ENCODE data around the gene PHF21B. TPM values are rescaled to one million over a fixed set of nuclear protein-coding genes. Genes with fewer than 3 reads are reported as not detected.

Gene PHF21B
- total RNA-seq, 1 experiment from 2014 or later, result 4.5 TPM

GRCh38 chr22:44947049-44947448 lies 62.8 kb downstream of the PHF21B start:
- Histone ChIP-seq H3K27me3 (ENCODE audit: control insufficient read depth, insufficient read depth, low read length) (no peaks in the 10 kb centered on the region), H3K36me3 (ENCODE audit: control insufficient read depth, insufficient read depth, low read length) (no peaks in the 10 kb centered on the region), H3K27ac (ENCODE audit: low read length) (no peak overlapping the region), H3K4me1 (ENCODE audit: control insufficient read depth, insufficient read depth, low read length) (no peaks in the 10 kb centered on the region), H3K9me3 (ENCODE audit: control insufficient read depth, insufficient read depth, low read depth, low read length) (no peaks in the 10 kb centered on the region), H3K4me3 (ENCODE audit: low read depth in 2 of 2, low read length in 2 of 2) (no peak overlapping the region)
- DNase-seq (ENCODE audit: low read depth, low spot score) (no peak), ATAC-seq (no peak)
- in situ Hi-C loops (cut with HindIII; ENCODE audit: low pct_unique_long_range_greater_than_20kb, low sequenced_read_pairs), result no loop called here
- intact Hi-C loops (cut with micrococcal nuclease; ENCODE audit: unreplicated experiment), result no loop called here
- BruUV-seq (replicated peaks), result no TSS peak
- ChIA-PET CTCF (no interaction called here), POLR2A (no interaction called here)
- TF ChIP-seq POLR2AphosphoS5 (IDR thresholded peaks at IDR 0.05; ENCODE audit: low read depth, low read length), result no peak
- TF ChIP-seq CTCF (IDR thresholded peaks at IDR 0.05), result no peak
- no peak for TF ChIP-seq SIN3A (IDR thresholded peaks at IDR 0.05; ENCODE audit: borderline replicate concordance, insufficient read depth, low read depth, low read length)
- TF ChIP-seq TCF7L2 (IDR thresholded peaks at IDR 0.05; ENCODE audit: low read depth, low read length), result no peak
- no peak for TF ChIP-seq REST (IDR thresholded peaks at IDR 0.05; ENCODE audit: insufficient read depth in 1 of 2, low read depth in 2 of 2, low read length in 1 of 2)

DNA sequence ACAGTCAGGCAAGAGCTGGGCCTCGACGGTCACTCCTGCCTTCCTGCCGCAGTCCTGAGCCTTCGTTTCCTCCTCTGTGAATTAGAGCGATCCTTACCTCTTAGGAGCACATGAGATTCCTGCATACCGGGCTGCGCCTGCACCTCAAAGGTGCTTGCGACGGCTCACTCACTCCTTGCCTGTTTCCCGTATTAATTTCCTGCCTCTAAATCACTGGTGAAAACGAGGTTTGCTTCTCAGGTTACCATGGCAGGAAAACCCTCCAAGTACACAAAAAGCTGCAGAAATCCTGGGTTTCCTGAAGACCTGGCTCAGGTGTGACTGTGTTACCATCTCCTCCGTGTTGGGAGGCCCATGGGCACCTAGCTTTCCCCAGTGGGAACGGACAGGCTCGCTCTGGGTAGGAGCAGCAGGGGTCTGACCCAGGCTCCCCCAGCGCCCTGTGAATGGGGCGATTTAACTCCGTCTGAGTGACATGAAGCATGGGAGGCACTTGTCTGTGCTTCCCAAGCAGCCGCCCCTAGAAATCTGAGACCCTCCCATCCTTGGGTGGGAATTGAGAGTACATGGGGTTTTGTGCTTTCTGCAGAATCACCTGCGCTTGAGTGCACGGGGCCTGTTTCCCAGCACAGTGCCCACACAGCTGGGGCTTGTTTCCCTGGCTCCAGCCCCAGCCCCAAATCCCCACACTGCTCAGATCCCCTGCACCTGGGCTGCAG lies 64.8 kb downstream of the PHF21B start:
- in situ Hi-C loops (cut with HindIII; ENCODE audit: low pct_unique_long_range_greater_than_20kb, low sequenced_read_pairs) (no loop called here), intact Hi-C loops (cut with micrococcal nuclease; ENCODE audit: unreplicated experiment) (no loop called here)
- no TSS peak for BruUV-seq (replicated peaks)

DNA sequence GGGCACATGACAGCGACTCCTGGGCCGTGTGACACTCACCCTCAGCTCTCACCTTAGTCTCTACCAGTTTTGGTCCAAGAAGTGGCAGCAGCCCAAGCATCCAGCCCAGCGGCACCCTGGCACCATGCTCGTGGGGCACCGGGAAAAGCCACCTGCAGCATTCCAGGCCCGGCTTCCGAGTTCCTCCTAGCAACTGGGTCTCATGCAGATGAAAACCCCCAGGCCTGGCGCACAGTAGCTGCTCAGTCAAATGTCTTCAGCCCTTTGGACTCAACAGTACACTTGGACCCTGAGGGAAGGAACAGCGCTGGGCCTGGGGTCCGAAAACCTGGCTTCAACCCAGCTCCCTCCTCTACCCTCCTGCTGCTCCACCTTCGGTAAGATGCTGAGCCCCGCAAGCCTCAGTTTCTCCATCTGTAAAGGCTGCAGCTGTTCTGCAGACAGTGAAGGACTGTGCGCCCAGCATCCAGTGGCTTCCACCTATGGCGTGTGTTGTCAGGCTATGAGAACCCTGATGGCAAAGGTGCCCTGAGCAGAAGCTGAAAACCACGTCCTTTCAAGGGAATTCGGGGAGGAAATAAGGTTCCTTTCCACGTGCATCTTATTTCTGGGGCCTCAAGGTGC lies 66.0 kb downstream of the PHF21B start:
- TF ChIP-seq POLR2AphosphoS5 (IDR thresholded peaks at IDR 0.05; ENCODE audit: low read depth, low read length), result no peak
- ChIA-PET CTCF (no interaction called here), POLR2A (no interaction called here)
- Histone ChIP-seq H3K4me1 (ENCODE audit: control insufficient read depth, insufficient read depth, low read length) (no peaks in the 10 kb centered on the region), H3K27ac (ENCODE audit: low read length) (no peak overlapping the region), H3K27me3 (ENCODE audit: control insufficient read depth, insufficient read depth, low read length) (no peaks in the 10 kb centered on the region), H3K9me3 (ENCODE audit: control insufficient read depth, insufficient read depth, low read depth, low read length) (no peaks in the 10 kb centered on the region), H3K36me3 (ENCODE audit: control insufficient read depth, insufficient read depth, low read length) (no peaks in the 10 kb centered on the region), H3K4me3 (ENCODE audit: low read depth in 2 of 2, low read length in 2 of 2) (no peak overlapping the region)
- BruUV-seq (replicated peaks), result no TSS peak
- DNase-seq (ENCODE audit: low read depth, low spot score) (no peak), ATAC-seq (no peak)
- in situ Hi-C loops (cut with HindIII; ENCODE audit: low pct_unique_long_range_greater_than_20kb, low sequenced_read_pairs), result no loop called here
- intact Hi-C loops (cut with micrococcal nuclease; ENCODE audit: unreplicated experiment), result no loop called here

More for the DNA sequence above, 64.8 kb downstream of the PHF21B start:
- no peaks in the 10 kb centered on the region for H3K4me1 ChIP-seq (ENCODE audit: control insufficient read depth, insufficient read depth, low read length)
- no peaks in the 10 kb centered on the region for H3K27me3 ChIP-seq (ENCODE audit: control insufficient read depth, insufficient read depth, low read length)
- H3K36me3 ChIP-seq (ENCODE audit: control insufficient read depth, insufficient read depth, low read length), result no peaks in the 10 kb centered on the region
- H3K4me3 ChIP-seq (ENCODE audit: low read depth in 2 of 2, low read length in 2 of 2), result no peak overlapping the region
- H3K27ac ChIP-seq (ENCODE audit: low read length), result no peak overlapping the region
- ATAC-seq (no peak), DNase-seq (ENCODE audit: low read depth, low spot score) (no peak)
- no peaks in the 10 kb centered on the region for H3K9me3 ChIP-seq (ENCODE audit: control insufficient read depth, insufficient read depth, low read depth, low read length)
- POLR2A ChIA-PET, result no interaction called here
- no peak for TF ChIP-seq SIN3A (IDR thresholded peaks at IDR 0.05; ENCODE audit: borderline replicate concordance, insufficient read depth, low read depth, low read length)
- TF ChIP-seq TCF7L2 (IDR thresholded peaks at IDR 0.05; ENCODE audit: low read depth, low read length), result no peak
- CTCF ChIA-PET, result no interaction called here
